RWPE1 (cell line): Measurements from ENCODE around the gene METTL4.

Experiments used
- CTCF ChIA-PET: fragments of 350-600 bp; sonication (Branson Sonifier 250); formaldehyde crosslinking; extraction: SDS; loops from one replicate; lab custom pipeline; 2021; lab: Yijun Ruan, JAX
- POLR2A ChIA-PET: fragments of 400-600 bp; formaldehyde crosslinking; extraction: SDS; loops from one replicate; lab custom pipeline; 2020; ENCODE audit warnings: antibody characterized with exemption; ENCODE audit not compliant: low non-redundant PET; lab: Yijun Ruan, JAX
- DNase-seq: peaks from one replicate; pipeline ENCODE4 v3.0.0; 2012; ENCODE audit warnings: low spot score
- H3K27ac ChIP-seq: fragments of 450-650 bp; 2 replicates; pipeline ENCODE4 v1.5.1; 2017
- CTCF ChIP-seq: fragments of 450-650 bp; conservative IDR thresholded peaks from 2 replicates; pipeline ENCODE4 v1.5.1; 2017; ENCODE audit warnings: low read depth, mild to moderate bottlenecking

The METTL4 gene

GRCh38 chr18:2588666-2589344 lies 17.5 kb upstream of the METTL4 start:
- ChIA-PET CTCF (interaction anchor here (0.6 kb wide), 2 partner anchors 13 to 1989 kb away, joined by 4 read pairs; no protein-coding TSS in a partner anchor), POLR2A (no interaction called here)

DNA sequence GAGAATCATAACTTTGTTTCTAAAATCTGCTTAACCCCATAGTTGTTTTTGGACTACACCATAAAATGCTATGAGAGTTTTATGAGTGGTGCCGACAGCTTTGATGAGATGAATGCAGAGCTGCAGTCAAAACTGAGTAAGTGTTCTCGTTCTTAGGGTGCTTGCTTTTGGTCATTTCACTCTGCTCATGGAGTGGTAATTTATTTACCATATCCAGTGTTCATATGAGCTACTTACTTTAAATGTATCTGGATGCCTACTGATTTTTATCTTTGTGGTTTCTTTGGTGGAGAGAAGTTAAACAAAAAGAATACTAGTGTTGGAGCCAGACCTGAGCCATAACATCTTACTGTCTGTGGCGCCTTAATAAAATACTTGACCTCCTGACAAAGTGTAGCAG lies 16.5 kb upstream of the METTL4 start:
- DNase-seq = no peak
- H3K27ac ChIP-seq = no peak overlapping the region
- ChIA-PET CTCF (interaction anchor here (1.0 kb wide), 1 partner anchor 8 kb away, joined by 3 read pairs; no protein-coding TSS in a partner anchor), POLR2A (no interaction called here)
- no peak for TF ChIP-seq CTCF

More at GRCh38 chr18:2588666-2589344, 17.5 kb upstream of the METTL4 start:
- no peak for DNase-seq
- no peak overlapping the region for H3K27ac ChIP-seq
- no peak for TF ChIP-seq CTCF

DNA sequence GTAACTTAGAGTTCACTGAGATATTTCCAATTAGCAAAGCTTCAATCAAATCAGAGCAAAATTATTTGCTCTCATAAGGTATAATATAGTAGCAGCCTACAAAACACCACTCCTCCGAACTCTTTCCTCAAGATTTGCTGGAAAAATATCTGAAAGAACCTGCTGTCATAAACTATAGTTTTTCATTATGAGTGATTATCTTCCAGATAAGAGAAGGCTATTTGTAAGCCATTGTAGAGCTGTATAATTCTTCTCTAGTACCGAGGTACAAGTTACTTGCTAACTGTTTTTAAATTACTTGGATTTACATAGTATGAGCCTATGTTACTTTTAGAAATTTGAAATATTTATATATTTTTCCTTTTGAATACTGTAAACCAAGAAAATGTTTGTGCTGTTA lies 2.1 kb upstream of the METTL4 start:
- POLR2A ChIA-PET = no interaction called here
- no peak overlapping the region for H3K27ac ChIP-seq
- CTCF ChIA-PET = interaction anchor here (0.7 to 1.5 kb wide), 3 partner anchors 83 to 1394 kb away, joined by 4 to 5 read pairs (median 4); no protein-coding TSS in a partner anchor
- TF ChIP-seq CTCF = no peak
- DNase-seq = no peak

DNA sequence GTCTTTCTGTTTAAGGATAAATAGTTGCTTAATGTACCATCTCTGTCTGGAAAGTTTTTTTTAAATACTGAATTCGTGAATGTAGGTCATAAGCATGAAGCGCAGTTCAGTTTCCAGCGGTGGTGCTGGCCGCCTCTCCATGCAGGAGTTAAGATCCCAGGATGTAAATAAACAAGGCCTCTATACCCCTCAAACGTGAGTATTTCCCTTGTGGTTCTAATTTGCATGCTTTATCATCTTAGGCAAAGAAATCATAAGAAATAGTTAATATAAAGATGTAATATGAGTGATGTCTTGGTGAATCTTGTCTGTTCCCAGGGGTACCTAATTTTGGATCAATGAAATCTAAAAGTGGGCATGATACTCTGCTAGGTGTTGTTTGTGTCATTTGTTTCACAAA lies 1.6 kb upstream of the METTL4 start:
- CTCF ChIA-PET = interaction anchor here (0.7 to 1.5 kb wide), 2 partner anchors 84 to 114 kb away, joined by 4 to 5 read pairs; no protein-coding TSS in a partner anchor

DNA sequence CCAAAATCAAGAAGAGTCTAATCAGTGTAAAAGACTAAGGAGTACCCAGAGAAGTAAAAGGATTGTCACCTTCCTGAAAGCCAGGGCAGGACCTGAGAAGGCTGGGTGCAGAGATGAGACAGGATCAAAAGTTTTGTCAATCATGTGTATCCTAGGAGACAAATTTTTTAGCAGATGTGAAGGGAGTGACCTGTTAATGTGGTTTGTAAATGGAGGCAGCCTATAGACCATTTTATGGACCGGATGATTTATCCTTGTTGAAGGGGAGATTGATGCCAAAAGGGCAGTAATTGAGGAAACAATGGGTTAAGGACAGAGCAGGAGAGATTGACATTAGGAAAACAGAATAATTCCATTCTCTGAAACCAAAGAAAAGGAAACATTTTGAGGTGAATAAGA lies 865 bp upstream of the METTL4 start:
- POLR2A ChIA-PET = interaction anchor here (0.7 kb wide), 1 partner anchor 86 kb away, joined by 3 read pairs; no protein-coding TSS in a partner anchor

More for the DNA sequence above, 1.6 kb upstream of the METTL4 start:
- no peak for DNase-seq
- H3K27ac ChIP-seq = no peak overlapping the region
- no peak for TF ChIP-seq CTCF
- POLR2A ChIA-PET = no interaction called here

More for the DNA sequence above, 865 bp upstream of the METTL4 start:
- H3K27ac ChIP-seq = no peak overlapping the region
- DNase-seq = no peak
- CTCF ChIA-PET = interaction anchor here (0.6 to 1.0 kb wide), 3 partner anchors 22 to 428 kb away, joined by 3 to 4 read pairs (median 3); no protein-coding TSS in a partner anchor
- no peak for TF ChIP-seq CTCF
